ENCODE measurements around the gene GNAQ.

- TF ChIP-seq CREB1 (IDR thresholded peaks at IDR 0.05) (no peak), CREB1 (CRISPR knock-in tag; IDR thresholded peaks at IDR 0.05) (no peak), ZBTB8A (CRISPR knock-in tag; IDR thresholded peaks at IDR 0.05; ENCODE audit: borderline replicate concordance, low read depth) (no peak), TCF12 (IDR thresholded peaks at IDR 0.05) (no peak), TCF12 (CRISPR knock-in tag; IDR thresholded peaks at IDR 0.05) (no peak), CTCF (CRISPR knock-in tag; IDR thresholded peaks at IDR 0.05) (no peak), EP300 (IDR thresholded peaks at IDR 0.05; ENCODE audit: low read depth in 2 of 2, low read length in 2 of 2) (no peak), EP300 (CRISPR knock-in tag; IDR thresholded peaks at IDR 0.05; ENCODE audit: borderline replicate concordance) (no peak), MYC (CRISPR knock-in tag; IDR thresholded peaks at IDR 0.05; ENCODE audit: borderline replicate concordance) (no peak), FOXP1 (IDR thresholded peaks at IDR 0.05) (no peak), FOXP1 (CRISPR knock-in tag; IDR thresholded peaks at IDR 0.05) (no peak), NR2F6 (IDR thresholded peaks at IDR 0.05) (no peak), NR2F6 (CRISPR knock-in tag; IDR thresholded peaks at IDR 0.05) (no peak), ZNF746 (CRISPR knock-in tag; IDR thresholded peaks at IDR 0.05) (no peak), POLR2A (IDR thresholded peaks at IDR 0.05; ENCODE audit: insufficient read depth in 1 of 2, low read depth in 2 of 2, low read length in 2 of 2) (no peak), ZNF441 (CRISPR knock-in tag; IDR thresholded peaks at IDR 0.05; ENCODE audit: borderline replicate concordance) (no peak)
- TF ChIP-seq, protein P1, sequence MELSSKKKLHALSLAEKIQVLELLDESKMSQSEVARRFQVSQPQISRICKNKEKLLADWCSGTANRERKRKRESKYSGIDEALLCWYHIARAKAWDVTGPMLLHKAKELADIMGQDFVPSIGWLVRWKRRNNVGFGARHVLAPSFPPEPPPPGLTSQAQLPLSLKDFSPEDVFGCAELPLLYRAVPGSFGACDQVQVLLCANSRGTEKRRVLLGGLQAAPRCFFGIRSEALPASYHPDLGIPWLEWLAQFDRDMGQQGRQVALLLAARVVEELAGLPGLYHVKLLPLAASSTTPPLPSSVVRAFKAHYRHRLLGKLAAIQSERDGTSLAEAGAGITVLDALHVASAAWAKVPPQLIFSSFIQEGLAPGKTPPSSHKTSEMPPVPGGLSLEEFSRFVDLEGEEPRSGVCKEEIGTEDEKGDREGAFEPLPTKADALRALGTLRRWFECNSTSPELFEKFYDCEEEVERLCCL (CRISPR knock-in tag; IDR thresholded peaks at IDR 0.05; ENCODE audit: borderline replicate concordance) = no peak
- TF ChIP-seq, protein P2, sequence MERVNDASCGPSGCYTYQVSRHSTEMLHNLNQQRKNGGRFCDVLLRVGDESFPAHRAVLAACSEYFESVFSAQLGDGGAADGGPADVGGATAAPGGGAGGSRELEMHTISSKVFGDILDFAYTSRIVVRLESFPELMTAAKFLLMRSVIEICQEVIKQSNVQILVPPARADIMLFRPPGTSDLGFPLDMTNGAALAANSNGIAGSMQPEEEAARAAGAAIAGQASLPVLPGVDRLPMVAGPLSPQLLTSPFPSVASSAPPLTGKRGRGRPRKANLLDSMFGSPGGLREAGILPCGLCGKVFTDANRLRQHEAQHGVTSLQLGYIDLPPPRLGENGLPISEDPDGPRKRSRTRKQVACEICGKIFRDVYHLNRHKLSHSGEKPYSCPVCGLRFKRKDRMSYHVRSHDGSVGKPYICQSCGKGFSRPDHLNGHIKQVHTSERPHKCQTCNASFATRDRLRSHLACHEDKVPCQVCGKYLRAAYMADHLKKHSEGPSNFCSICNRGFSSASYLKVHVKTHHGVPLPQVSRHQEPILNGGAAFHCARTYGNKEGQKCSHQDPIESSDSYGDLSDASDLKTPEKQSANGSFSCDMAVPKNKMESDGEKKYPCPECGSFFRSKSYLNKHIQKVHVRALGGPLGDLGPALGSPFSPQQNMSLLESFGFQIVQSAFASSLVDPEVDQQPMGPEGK (CRISPR knock-in tag; IDR thresholded peaks at IDR 0.05) = no peak
These were observed 84.0 kb downstream of the GNAQ start for GRCh38 chr9:77947651-77948050.

Data from HepG2 (cell line).